ENCODE data around the gene TENM4.

- TF ChIP-seq, protein P1, sequence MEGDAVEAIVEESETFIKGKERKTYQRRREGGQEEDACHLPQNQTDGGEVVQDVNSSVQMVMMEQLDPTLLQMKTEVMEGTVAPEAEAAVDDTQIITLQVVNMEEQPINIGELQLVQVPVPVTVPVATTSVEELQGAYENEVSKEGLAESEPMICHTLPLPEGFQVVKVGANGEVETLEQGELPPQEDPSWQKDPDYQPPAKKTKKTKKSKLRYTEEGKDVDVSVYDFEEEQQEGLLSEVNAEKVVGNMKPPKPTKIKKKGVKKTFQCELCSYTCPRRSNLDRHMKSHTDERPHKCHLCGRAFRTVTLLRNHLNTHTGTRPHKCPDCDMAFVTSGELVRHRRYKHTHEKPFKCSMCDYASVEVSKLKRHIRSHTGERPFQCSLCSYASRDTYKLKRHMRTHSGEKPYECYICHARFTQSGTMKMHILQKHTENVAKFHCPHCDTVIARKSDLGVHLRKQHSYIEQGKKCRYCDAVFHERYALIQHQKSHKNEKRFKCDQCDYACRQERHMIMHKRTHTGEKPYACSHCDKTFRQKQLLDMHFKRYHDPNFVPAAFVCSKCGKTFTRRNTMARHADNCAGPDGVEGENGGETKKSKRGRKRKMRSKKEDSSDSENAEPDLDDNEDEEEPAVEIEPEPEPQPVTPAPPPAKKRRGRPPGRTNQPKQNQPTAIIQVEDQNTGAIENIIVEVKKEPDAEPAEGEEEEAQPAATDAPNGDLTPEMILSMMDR (IDR thresholded peaks at IDR 0.05) = no peak
- no peak for TF ChIP-seq POLR2A (IDR thresholded peaks at IDR 0.05)
These were observed 77.6 kb downstream of the TENM4 start for GRCh38 chr11:79363256-79363655.

Measured in heart left ventricle (tissue), 13 donors.